Activated CD4-positive, alpha-beta T cell treated with anti-CD3 and anti-CD28 coated beads, Interleukin-2, Interleukin-6, amounts not matched to agents 100 ng/mL and 50 ng/mL, durations not matched to agents 16 hours and 8 hours (primary cell): ENCODE results near the gene RPS18.
A peak's percentile ranks its signal among the peaks of the same experiment; 100 is the strongest.
"Not testable (repeated sequence)": the region's sequence is repeated elsewhere in the genome, so short reads cannot be mapped to it uniquely, and the experiment has no call there.

Source experiments
- DNase-seq: peaks from one replicate; pipeline ENCODE4 v3.0.0-alpha.2; 2020

The RPS18 gene

DNA sequence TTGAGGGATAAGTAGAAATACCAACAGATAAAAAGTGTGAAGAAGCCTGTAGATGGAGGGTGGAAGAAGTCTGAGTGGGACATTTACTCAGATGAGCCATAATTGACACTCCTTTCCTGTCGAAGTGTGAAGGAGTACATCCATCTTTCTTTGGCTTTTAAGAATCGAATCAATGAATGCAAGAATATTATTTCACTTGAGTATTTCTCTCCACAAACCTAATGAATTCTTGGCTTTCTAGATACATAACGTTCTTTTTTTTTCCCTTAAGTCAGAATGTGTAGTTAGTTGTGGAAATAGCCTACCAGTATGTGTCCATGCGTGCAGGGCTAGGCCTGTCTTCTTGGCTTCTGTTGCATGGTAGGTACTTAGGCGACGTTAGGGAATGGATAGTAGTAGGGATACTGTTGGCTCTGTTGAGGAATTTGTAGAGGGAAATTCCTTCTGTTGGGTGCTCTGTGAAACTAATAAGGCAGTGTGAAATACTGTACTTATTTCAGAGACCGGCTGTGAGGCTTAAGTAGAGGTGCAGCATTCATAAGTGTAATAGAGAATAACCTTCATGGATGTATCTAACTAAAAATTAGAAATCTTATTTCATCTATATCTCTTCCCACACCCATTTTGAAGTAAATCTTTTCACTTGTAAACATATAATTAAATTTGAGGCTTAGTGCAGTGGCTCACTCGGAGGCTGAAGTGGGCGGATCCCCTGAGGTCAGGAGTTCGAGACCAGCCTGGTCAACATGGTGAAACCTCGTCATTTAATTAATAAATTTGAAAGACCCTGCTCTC, 1.5 kb downstream of the RPS18 start:
- no peak for DNase-seq

DNA sequence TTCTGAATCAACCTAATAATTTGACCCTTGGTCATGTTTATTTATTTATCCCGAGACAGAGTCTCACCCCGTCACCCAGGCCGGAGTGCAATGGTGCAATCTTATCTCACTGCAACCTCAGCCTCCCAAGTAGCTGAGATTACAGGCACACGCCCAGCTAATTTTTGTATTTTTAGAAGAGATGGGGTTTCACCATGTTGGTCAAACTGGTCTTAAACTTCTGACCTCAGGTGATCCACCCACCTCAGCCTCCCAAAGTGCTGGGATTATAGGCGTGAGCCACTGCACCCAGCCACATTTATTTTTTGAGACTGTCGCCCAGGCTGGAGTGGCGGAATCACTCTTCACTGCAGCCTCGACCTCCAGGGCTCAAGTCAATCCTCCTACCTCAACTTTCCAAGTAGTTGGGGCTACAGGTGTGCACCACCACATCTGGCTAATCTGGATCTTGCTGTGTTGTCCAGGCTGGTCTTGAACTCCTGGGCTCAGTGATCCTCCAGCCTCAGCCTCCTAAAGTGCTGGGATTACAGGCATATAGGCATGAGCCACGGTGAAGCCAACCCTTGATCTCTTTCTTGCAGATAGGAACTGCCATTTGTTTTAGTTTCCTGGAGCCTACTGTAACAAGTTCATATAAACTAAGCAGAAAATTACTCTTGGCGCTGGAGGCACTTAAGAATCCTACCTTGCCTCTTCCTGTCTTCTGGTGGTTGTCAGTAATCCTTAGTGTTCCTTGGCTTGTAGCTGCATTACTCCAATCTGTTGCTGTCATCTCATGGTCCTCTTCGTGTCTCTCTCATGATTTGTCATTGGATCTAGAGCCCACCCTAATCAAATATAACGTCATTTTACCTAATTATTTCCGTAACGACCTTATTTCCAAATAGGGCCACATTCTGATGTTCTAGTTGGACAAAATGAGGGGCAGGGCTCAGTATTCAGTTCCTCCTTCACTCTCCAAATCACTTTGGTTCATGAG, 2.3 kb downstream of the RPS18 start:
- DNase-seq, result no peak

DNA sequence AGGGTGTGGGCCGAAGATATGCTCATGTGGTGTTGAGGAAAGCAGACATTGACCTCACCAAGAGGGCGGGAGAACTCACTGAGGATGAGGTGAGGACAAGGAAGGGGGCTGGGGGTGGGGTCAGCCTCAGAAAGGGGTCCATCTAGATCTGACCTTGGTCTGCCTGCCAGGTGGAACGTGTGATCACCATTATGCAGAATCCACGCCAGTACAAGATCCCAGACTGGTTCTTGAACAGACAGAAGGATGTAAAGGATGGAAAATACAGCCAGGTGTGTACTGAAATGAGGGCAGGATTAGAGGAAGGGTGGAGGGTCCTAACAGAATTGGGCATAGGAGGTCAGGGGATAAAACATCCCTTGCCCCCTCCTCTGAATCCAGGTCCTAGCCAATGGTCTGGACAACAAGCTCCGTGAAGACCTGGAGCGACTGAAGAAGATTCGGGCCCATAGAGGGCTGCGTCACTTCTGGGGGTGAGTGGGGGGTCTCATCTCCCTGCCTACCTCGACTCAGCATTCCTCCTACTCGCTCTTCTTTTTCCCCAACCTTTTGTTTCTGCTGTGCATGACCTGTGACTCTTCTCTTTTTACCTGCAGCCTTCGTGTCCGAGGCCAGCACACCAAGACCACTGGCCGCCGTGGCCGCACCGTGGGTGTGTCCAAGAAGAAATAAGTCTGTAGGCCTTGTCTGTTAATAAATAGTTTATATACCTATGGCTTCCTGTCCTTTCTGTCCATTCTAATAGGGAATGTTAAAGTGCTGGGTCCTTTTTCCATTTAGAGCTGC, 4.1 kb downstream of the RPS18 start:
- peak; percentile 48 for DNase-seq

DNA sequence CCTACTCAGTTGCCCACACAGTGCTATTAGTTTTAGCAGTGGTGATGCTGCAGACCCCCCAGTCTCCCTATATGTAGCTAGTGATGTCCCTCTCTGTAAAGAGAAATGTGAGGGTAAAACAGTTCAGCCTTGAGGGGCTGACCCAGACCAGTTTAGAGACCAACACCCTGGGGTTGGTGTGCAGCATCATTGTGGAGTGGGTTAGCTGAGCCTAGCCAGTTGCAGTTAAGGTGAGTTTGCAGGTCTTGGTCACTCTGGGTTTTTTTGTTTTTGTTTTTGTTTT, 4.6 kb downstream of the RPS18 start:
- no peak for DNase-seq

DNA sequence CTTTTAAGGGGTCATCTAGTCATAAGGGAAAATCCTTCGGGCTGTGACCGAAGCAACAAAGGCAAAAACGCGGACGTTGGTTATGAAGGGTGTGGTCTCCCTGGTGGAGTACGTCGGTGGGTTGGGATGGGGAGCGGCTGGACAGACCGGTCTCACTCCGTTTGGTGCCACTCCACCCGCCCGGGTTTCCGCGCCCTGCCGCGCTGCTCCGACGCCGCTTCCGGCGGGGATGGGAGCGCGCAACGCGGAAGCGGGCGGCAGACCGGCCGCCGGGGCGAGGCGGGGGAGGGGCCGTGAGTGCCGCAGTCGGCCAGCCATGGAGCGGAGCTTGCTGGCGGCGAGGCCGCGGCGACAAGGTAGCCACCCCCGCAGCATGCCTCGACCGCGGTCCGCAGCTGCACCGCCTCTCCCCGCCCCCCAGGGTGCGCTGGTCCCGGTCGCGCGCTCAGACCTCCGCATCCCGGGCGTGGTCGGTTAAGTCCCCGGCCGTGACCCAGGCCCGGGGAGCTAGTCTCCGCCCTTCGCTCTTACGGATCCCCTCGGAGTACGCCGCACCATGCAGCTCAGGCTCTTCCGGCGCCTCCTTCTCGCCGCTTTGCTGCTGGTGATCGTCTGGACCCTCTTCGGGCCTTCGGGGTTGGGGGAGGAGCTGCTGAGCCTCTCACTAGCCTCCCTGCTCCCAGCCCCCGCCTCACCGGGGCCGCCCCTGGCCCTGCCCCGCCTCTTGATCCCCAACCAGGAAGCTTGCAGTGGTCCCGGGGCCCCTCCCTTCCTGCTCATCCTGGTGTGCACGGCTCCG, 5.2 kb downstream of the RPS18 start, which contains the start of gene B3GALT4:
B3GALT4 (plus strand) TSS at position 260 of the 799 bp plus-strand sequence; CDS start at position 557, 297 bp downstream.
- DNase-seq, result peak; percentile 89

DNA sequence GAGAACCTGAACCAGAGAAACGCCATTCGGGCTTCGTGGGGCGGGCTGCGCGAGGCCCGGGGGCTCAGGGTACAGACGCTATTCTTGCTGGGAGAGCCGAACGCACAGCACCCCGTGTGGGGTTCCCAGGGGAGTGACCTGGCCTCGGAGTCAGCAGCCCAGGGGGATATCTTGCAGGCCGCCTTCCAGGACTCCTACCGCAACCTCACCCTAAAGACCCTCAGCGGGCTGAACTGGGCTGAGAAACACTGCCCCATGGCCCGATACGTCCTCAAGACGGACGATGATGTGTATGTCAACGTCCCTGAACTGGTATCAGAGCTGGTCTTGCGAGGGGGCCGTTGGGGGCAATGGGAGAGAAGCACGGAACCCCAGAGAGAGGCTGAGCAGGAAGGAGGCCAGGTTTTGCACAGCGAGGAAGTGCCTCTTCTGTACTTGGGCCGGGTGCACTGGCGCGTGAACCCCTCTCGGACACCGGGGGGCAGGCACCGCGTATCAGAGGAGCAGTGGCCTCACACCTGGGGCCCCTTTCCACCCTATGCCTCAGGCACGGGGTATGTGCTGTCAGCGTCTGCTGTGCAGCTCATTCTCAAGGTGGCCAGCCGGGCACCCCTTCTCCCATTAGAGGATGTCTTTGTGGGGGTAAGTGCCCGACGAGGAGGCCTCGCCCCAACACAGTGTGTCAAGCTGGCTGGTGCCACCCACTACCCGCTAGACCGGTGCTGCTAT, 6.0 kb downstream of the RPS18 start:
- DNase-seq, result peak; percentile 47

DNA sequence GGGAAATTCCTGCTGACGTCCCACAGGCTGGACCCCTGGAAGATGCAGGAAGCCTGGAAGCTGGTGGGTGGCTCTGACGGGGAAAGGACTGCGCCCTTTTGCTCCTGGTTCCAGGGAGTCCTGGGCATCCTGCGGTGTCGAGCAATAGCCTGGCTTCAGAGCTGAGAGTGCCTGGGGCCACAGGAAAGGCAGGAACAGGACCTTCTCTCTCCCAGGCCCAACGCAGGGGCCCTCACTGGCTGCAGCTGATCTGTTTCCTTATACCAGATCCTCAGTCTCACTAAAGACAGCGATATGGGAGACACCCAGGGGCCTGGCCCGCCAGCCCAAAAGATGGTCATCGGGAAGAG, 6.5 kb downstream of the RPS18 start:
- no peak for DNase-seq

DNA sequence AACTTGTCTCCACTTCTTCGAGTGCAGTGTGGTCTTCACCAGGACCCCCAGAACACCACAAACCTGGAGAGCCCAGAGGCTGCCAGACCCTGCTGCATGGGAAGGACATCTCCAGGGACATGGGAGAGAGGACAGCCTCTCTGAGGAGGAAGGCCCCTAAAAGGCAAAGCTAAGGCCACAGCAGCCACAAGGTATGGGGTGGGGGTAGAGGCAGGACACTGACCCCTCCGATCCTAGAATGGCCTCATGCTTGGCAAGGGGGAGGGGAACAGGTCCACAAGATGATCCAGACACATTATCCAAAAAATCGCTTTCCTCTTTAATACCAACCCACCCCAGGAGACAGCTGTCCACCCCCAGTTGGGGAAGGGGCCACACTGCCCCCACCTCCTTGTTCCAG, 6.9 kb downstream of the RPS18 start:
- DNase-seq, result no peak

DNA sequence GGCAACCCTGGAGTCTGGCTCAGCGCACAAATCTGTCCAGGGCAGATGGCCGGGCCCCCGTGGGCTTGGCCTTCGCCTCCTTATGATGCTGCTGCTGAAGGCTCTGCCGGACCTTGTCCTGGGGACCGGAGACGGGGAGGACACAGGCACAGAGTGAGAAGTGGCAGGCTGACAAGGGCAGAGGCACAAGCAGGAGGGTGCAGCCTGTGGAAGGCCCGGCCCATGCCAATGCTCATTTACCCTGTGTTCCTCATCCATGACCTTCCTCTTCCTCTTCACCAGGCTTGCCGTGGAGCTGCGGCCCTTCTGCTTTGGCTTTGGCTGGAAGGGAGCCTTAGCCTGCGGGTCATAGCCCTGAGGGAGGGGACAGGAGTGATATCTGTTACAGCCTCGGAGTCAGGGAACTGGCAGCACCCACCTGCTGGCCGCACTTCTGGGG, 7.4 kb downstream of the RPS18 start:
- no peak for DNase-seq

DNA sequence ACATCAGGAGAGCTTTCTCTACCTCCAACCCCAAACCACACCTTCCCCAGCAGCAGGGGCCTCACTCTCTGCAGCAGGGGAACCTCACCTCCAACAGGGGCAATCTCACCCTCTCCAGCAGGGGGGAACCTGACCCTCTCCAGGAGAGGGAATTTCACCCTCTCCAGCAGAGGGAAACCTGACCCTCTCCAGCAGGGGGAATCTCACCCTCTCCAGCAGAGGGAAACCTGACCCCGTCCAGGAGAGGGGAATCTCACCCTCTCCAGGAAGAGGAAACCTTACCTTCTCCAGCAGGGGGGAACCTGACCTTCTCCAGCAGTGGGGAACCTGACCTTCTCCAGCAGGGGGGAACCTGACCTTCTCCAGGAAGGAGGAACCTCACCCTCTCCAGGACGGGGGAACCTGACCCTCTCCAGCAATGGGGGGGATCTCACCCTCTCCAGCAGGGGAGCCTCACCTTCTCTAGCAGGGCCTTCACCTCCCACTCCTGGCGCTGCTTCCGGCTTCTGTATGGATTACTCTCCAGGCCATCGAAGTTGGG, 8.2 kb downstream of the RPS18 start:
- DNase-seq, result no peak

DNA sequence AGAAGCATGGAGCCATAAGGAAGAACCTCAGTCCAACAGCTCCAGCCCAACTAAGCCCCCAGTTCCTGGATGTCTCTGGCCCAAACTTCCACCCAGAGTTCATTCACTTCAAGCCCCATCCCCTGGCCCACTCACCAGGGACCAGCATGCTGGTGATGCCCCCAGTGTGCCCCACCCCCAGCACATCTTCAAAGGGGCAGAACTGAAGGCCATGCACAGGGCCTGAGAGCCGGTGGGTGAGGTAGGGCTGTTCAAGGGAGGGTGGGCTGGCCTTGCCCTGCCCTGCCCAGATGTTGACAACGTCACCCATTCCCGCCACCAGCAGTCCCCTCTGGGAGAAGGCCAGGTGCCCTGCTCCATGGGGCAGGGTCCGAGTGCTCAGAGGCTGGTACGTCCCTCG, 8.7 kb downstream of the RPS18 start:
- DNase-seq, result no peak

DNA sequence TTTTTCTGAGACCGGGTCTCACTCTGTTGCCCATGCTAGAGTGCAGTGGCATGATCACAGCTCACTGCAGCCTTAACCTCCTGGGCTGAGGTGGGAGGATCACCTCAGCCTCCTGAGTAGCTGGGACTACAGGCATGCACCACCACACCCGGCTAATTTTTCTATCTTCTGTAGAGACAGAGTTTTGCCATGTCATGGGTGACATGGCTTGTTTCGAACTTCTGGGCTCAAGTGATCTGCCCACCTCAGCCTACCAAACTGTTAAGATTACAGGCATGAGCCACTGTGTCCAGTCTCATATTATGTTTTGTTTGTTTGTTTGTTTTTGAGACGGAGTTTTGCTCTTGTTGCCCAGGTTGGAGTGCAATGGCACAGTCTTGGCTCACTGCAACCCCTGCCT, 13.3 kb downstream of the RPS18 start:
- DNase-seq, result not testable (repeated sequence)

DNA sequence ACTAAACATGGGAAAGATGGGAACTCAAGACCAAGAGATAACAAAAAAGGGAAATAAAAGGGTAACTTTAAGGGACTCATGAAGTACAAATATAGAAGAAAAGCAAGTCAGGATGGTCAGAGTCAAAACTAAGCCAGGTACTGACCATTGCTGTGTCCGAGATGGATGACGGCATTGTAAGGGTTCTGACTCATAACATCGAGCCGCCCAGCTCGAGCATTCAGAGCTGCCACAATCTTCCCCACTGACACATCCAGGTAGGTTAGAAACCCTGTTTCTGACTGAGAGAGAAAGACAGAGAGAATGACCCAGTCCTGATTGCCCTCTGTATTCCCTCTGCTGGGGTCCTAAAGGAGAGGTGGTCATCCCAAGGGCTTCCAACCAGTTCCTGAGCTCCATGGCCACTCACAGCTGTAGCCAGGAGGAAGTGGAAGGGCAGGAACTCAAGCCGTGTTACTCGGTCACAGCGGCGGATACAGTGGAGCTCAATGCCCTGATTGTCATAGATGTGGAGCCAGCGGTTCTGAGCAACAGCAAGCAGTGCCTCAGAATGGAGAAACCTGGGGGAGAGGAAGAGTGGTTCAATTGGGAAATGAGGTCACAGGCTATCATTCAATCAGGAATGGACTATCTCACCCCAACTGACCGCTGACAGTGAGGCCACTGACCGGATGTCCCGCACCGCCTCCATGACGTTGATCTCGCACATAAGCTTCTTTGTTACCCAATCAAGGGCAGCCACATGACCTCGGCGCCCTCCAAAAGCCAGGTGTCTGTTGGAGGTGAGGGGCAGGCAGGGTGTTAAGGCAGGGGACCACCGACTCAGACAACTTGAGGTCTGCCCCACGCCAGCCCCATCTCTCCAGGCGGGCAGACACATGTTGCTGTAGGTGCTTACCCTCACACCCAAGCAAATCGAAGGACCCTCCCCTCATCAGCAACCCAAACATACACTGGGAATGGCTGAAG, 15.4 kb downstream of the RPS18 start:
- DNase-seq, result no peak

DNA sequence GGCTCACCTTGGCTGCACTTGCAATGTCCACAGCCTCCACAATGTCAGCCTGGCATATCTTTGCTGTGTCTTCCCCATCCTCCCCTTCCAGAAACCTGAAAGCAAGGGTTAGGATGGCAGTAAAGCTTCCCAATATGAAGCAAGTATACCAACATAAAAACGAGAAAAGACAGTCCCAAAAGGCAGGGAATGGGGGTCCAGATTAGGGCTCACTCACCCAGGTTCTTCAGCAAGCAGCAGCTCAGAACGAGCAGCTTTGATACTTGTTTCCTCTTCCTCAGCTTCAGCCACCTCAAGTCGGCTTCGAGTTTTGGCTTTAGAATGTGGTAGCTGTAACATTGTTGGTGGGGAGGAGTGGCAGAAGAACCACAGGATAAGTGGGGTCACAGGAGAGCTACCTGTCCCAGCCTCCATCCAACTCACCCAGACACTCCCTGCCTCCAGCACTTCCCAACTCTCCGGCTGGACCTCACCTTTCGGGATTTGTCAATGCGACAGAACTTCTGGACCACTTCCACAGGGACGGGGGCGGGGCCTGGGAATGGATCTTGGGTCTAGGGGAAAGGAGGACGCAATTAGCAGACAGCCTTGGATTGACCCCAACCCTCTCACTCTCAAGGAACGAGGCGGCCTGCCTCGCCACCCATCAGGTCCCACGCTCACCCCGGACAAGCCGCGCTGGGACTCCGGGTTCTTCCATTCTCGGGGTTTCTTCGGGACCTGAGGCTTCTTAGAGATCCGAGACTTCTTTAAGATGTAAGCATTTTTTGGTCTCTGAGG, 16.5 kb downstream of the RPS18 start:
- no peak for DNase-seq

DNA sequence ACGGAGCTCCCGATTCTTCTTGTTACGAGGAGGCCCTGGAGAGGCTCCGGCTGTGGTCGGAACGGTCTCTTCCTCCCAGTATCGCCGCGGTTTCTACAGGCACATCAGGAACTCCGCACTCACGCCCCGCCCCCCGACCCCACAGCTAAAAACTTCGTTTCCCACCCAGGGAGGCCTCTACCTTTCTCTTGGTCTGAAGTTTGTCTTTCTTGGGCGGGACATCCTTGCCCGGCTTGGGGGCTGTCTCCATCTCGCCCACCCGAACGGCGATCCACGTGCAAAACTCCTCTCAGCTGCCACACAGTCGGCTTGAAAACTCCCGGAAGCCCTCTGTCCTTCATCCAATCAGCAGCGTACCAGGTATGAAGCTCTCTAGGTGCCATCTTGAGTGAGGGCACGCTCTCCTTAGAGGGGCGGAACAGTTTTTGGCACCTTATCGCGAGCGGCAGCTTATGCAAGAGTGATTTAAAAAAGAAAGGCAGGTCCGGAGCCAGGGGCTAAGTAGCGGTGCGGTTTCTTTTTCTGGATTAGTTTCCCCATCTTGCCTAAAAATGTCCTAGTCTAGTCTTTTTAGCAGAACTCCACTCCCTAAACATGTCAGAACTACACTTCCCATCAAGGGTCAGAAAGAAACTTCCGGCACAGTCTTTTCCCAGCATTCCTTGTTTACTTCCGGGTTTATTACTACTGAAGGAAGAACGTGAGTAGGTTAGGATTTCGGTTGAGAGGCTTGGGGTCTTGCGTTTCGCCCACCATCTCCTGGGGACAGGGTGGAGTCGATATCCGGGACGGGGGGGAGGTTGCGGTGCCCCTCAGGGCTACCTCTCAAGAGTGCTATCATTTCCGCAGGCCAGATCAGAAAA, 17.3 kb downstream of the RPS18 start, which contains the start of the genes PFDN6 and WDR46:
PFDN6 (plus strand) TSS at position 681 of the 863 bp plus-strand sequence. CDS start 256 bp downstream, outside the sequence.
WDR46 (minus strand) TSS at position 319 of the 863 bp plus-strand sequence; CDS start at position 250, 69 bp downstream.
- DNase-seq, result peak; percentile 91

DNA sequence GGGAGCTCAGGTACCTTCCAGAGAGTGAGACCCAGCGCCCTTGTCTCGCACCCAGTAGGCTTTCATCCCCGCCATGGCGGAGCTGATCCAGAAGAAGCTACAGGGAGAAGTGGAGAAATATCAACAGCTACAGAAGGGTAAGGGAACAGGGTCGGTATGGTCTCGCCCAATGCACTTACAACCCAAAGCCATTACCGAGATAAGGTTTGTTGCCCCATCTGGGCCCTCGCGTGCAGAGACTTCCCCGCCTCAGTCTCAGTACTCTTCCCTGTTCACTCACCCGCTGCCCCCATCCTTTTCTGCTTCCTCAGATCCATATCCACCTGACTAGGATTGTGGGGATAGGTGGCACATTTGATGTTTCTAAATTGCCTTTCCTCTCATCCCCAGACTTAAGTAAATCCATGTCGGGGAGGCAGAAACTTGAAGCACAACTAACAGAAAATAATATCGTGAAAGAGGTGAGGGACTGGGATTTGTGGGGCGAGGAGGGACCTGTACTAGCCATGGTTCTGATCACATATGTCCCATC, 18.0 kb downstream of the RPS18 start:
- DNase-seq, result no peak

DNA sequence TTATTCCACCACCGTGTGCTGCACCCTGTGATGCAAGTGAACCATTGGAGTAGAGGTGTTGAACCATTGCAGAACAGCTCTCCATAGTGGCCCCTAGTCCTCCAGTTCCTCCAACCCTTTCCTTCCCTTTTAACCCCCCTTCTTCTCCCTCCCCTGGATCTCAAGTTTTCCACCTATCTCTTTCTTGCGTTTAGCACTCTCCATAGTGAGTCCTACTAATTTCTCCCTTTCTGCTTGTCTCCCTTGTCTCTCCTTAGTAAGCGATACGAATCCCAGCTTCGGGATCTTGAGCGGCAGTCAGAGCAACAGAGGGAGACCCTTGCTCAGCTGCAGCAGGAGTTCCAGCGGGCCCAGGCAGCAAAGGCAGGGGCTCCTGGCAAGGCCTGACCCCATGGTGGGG, 18.6 kb downstream of the RPS18 start:
- no peak for DNase-seq
